GM12878 (cell line): ENCODE measurements around the gene CHODL. TPM values are rescaled to one million over a fixed set of nuclear protein-coding genes. Genes with fewer than 3 reads are reported as not detected.

Source experiments
- ATAC-seq: fragments of 200-7000 bp; cut with Tn5 transposase; 3 replicates; pipeline ENCODE4 v1.9.1; 2020; ENCODE audit warnings: mild to moderate bottlenecking, moderate library complexity
- BruUV-seq: library from RNA; stranded (reverse); fragments of 400-500 nt; replicated peaks from 2 replicates; lab custom pipeline; 2021; lab: Mats Ljungman, UMichigan
- CTCF ChIA-PET: fragments of 300-600 bp; sonication (Branson Sonifier 250); formaldehyde crosslinking; extraction: SDS; loops from one replicate; lab custom pipeline; 2021; ENCODE audit warnings: inconsistent platforms; lab: Yijun Ruan, JAX
- POLR2A ChIA-PET: fragments of 350-600 bp; formaldehyde crosslinking; extraction: SDS; loops from one replicate; lab custom pipeline; 2021; ENCODE audit warnings: inconsistent platforms; lab: Charles Lee
- RAD21 ChIA-PET: fragments of 300-600 bp; sonication (Branson Sonifier 250); formaldehyde crosslinking; loops from one replicate; lab custom pipeline; 2023; ENCODE audit warnings: antibody characterized with exemption; ENCODE audit not compliant: unreplicated experiment; lab: Charles Lee
- SMC1A ChIA-PET: fragments of 300-600 bp; sonication (Branson Sonifier 250); formaldehyde crosslinking; loops from one replicate; lab custom pipeline; 2023; ENCODE audit not compliant: unreplicated experiment, uncharacterized antibody; lab: Charles Lee
- DNase-seq: peaks from one replicate; pipeline ENCODE4 v3.0.0-alpha.2; 2011; ENCODE audit warnings: low read depth, low spot score
- FAIRE-seq: peaks from 3 replicates; lab custom pipeline; 2011; peaks lifted over from hg19 to GRCh38; lab: Jason Lieb, UNC
- H2AFZ ChIP-seq: 2 replicates; pipeline ENCODE4 v1.6.0; 2011; ENCODE audit warnings: low read depth, low read length, control low read depth; ENCODE audit not compliant: control insufficient read depth
- H3K27ac ChIP-seq: 2 replicates; pipeline ENCODE4 v1.5.1; 2011; ENCODE audit warnings: control low read depth; ENCODE audit not compliant: control insufficient read depth, insufficient read depth
- H3K27me3 ChIP-seq, 2 experiments: replicated peaks in 1 of 2; 2 replicates each; pipeline versions ENCODE4 v1.6.0 to v1.6.1; 2011; ENCODE audit warnings: low read length in 1 of 2; ENCODE audit not compliant: control insufficient read depth in 2 of 2, insufficient read depth in 2 of 2
- H3K36me3 ChIP-seq, 2 experiments: 2 replicates each; pipeline ENCODE4 v1.5.1; 2011; ENCODE audit warnings: low read length in 1 of 2; ENCODE audit not compliant: control insufficient read depth in 2 of 2, insufficient read depth in 2 of 2
- H3K4me1 ChIP-seq: 2 replicates; pipeline ENCODE4 v1.6.1; 2011; ENCODE audit warnings: mild to moderate bottlenecking, low read length, moderate library complexity, mixed read lengths; ENCODE audit not compliant: control insufficient read depth, insufficient read depth
- H3K4me2 ChIP-seq: 2 replicates; pipeline ENCODE4 v1.6.0; 2011; ENCODE audit warnings: control low read depth; ENCODE audit not compliant: control insufficient read depth, insufficient read depth
- H3K4me3 ChIP-seq: fragments of 200-600 bp; sonication (generic); 2 replicates; pipeline ENCODE4 v1.5.1; 2016
- H3K79me2 ChIP-seq: 2 replicates; pipeline ENCODE4 v1.6.0; 2011; ENCODE audit warnings: low read length; ENCODE audit not compliant: control insufficient read depth, insufficient read depth
- H3K9ac ChIP-seq: 2 replicates; pipeline ENCODE4 v1.8.0; 2011; ENCODE audit warnings: low read length, control low read depth, mixed read lengths; ENCODE audit not compliant: control insufficient read depth, insufficient read depth
- H3K9me3 ChIP-seq: replicated peaks from 3 replicates; pipeline ENCODE4 v1.5.1; 2011; ENCODE audit warnings: mild to moderate bottlenecking, low read length; ENCODE audit not compliant: control insufficient read depth, insufficient read depth
- H4K20me1 ChIP-seq: 2 replicates; pipeline ENCODE4 v1.6.0; 2011; ENCODE audit not compliant: control insufficient read depth, insufficient read depth
- EED ChIP-seq: sonication (generic); IDR thresholded peaks from 2 replicates; pipeline ENCODE4 v1.6.1; 2016; ENCODE audit warnings: antibody characterized with exemption, low read depth
- MLLT1 ChIP-seq: fragments of 450-650 bp; IDR thresholded peaks from 2 replicates; pipeline ENCODE4 v1.6.1; 2016; ENCODE audit warnings: mild to moderate bottlenecking
- NFYB ChIP-seq: IDR thresholded peaks from 2 replicates; pipeline ENCODE4 v1.6.1; 2011; ENCODE audit warnings: low read depth, mild to moderate bottlenecking, low read length, improper control_type of control experiment, moderate library complexity; ENCODE audit not compliant: insufficient read depth
- SREBF2 ChIP-seq: IDR thresholded peaks from 2 replicates; pipeline ENCODE4 v1.6.1; 2012; ENCODE audit warnings: mild to moderate bottlenecking, low read length
- ZNF217 ChIP-seq: fragments of 450-650 bp; IDR thresholded peaks from 2 replicates; pipeline ENCODE4 v1.6.1; 2017; ENCODE audit warnings: antibody characterized with exemption, mild to moderate bottlenecking
- ZNF384 ChIP-seq: IDR thresholded peaks from 2 replicates; pipeline ENCODE4 v1.6.1; 2012; ENCODE audit warnings: low read depth, mild to moderate bottlenecking, low read length, improper control_type of control experiment, borderline replicate concordance
- WGBS: methylation state at CpG from one replicate; pipeline ENCODE4 v1.1.6; 2016; ENCODE audit warnings: low lambda C conversion rate; ENCODE audit not compliant: insufficient replicate concordance, insufficient coverage; ENCODE audit errors: missing lambda C conversion rate; 5-methylcytosine and 5-hydroxymethylcytosine counted together
- in situ Hi-C: fragments of 300-500 bp; cut with MboI; formaldehyde crosslinking; loops from 9 replicates; pipeline ENCODE4 v1.14.3; 2018; ENCODE audit warnings: mixed read lengths
- intact Hi-C: fragments of 100-400 bp; cut with micrococcal nuclease; formaldehyde crosslinking; loops from one replicate; pipeline ENCODE4 v1.14.2; 2022; ENCODE audit not compliant: unreplicated experiment
- polyA plus RNA-seq, 11 experiments: library from polyadenylated mRNA; depleted of rRNA in 4 of 11; unstranded in 6 of 11; stranded (reverse) in 5 of 11; fragments of >200 nt; fragmentation: Nextera tagmentation in 4 of 11; fragmentation: Illumina TruSeq in 1 of 11; extraction: Ambion mirVana in 4 of 11; extraction: Trizol in 1 of 11; gene quantifications; 1 replicate in 1 of 11; 2 replicates in 10 of 11; pipeline versions ENCODE4 v1.2.1 to v1.2.3, GENCODE V29; 2011 to 2016; ENCODE audit warnings: inconsistent platforms in 2 of 11, missing spikeins in 2 of 11, low read depth in 1 of 11
- total RNA-seq, 4 experiments: library from RNA; depleted of rRNA in 3 of 4; stranded (reverse); fragments of >200 nt in 3 of 4; fragmentation: Illumina TruSeq in 1 of 4; extraction: Trizol in 1 of 4; gene quantifications; 2 replicates each; pipeline versions ENCODE4 v1.2.1 to v1.2.3, GENCODE V29; 2013 to 2021

CHODL gene
- total and polyA plus RNA-seq, 10 of the 15 experiments (the other 5 are each of a cell fraction or from before 2014, with no cell fraction given): 0.11 to 0.69 (median 0.20) TPM; not detected in 1

- BruUV-seq: no TSS peak
- intact Hi-C loops: no loop called here
- RAD21 ChIA-PET: no interaction called here
Observed at GRCh38 chr21:18252256-18252655, 7.6 kb downstream of the CHODL start.

GRCh38 chr21:18252680-18253079, 8.0 kb downstream of the CHODL start:
- Histone ChIP-seq H2AFZ (no peak overlapping the region), H3K4me2 (no peak overlapping the region), H3K4me3 (no peak overlapping the region), H3K9me3 (no peaks in the 10 kb centered on the region), H3K9ac (no peak overlapping the region), H3K79me2 (no peaks in the 10 kb centered on the region), H3K27me3 (no peaks in the 10 kb centered on the region), H3K4me1 (no peaks in the 10 kb centered on the region), H3K36me3 (no peaks in the 10 kb centered on the region), H4K20me1 (no peaks in the 10 kb centered on the region), H3K27ac (no peak overlapping the region)
- in situ Hi-C loops (no loop called here), intact Hi-C loops (no loop called here)
- TF ChIP-seq ZNF384 (no peak), SREBF2 (no peak)
- DNase-seq (no peak), ATAC-seq (no peak), FAIRE-seq (no peak)
- SMC1A ChIA-PET: no interaction called here
- BruUV-seq: no TSS peak
- RAD21 ChIA-PET: no interaction called here
- CTCF ChIA-PET: no interaction called here
- WGBS: 37% methylated on average over 5 of the region's 5 CpGs
- POLR2A ChIA-PET: no interaction called here

More at GRCh38 chr21:18252256-18252655, 7.6 kb downstream of the CHODL start:
- ATAC-seq: no peak
- WGBS: 28% methylated on average over 4 of the region's 4 CpGs
- H3K9me3 ChIP-seq: no peaks in the 10 kb centered on the region
- no peaks in the 10 kb centered on the region for H3K36me3 ChIP-seq
- no peak overlapping the region for H3K27ac ChIP-seq
- no peak overlapping the region for H2AFZ ChIP-seq
- H3K79me2 ChIP-seq: no peaks in the 10 kb centered on the region
- in situ Hi-C loops: no loop called here
- no peaks in the 10 kb centered on the region for H4K20me1 ChIP-seq
- no peak overlapping the region for H3K4me3 ChIP-seq
- no peak overlapping the region for H3K9ac ChIP-seq
- TF ChIP-seq NFYB (no peak), EED (no peak), ZNF217 (no peak), MLLT1 (no peak)
- POLR2A ChIA-PET: no interaction called here
- no peaks in the 10 kb centered on the region for H3K27me3 ChIP-seq
- SMC1A ChIA-PET: no interaction called here
- H3K4me2 ChIP-seq: no peak overlapping the region
- FAIRE-seq: no peak
- CTCF ChIA-PET: no interaction called here
- no peaks in the 10 kb centered on the region for H3K4me1 ChIP-seq
- DNase-seq: no peak
